Measurements from ENCODE around the gene ABCC9. TPM values are rescaled to one million over a fixed set of nuclear protein-coding genes. Genes with fewer than 3 reads are reported as not detected.

Gene ABCC9
- total RNA-seq, 3 donors from 2014 or later (not counting 1 experiment from before 2014, with no cell fraction given), result 0.02 to 0.05 TPM; not detected in 1

DNA sequence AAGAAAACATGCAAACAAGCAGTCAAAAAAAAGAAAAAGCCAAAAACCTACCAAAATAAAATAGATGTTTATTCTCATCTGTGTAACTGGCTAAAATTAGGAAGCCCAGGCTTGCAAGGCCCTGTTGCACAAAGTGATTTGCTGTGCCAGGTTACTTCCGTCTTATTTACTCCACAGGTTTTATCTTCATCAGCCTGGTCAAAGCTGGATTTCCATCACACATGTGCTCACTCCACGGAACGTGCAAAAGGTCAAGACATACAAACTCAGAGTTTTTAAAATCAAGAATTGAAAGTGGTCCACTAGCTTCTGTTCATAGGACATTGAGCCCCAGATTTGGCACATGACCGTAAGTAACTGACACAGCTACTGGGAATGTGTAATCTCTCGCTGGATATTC, 181.5 kb downstream of the ABCC9 start:
- Mint-ChIP-seq H3K27ac (no peak overlapping the region), H3K27me3 (ENCODE audit: low read depth in 2 of 2) (no peaks in the 10 kb centered on the region), H3K9me3 (peaks cover 2 to 4% of the 10 kb centered on the region in 2 donors), H3K4me3 (no peak overlapping the region), H3K4me1 (no peaks in the 10 kb centered on the region), H3K36me3 (no peaks in the 10 kb centered on the region)
- Histone ChIP-seq H3K9me3 (ENCODE audit: control insufficient read depth, insufficient read depth, low read length) (no peaks in the 10 kb centered on the region), H3K27ac (ENCODE audit: low read length) (no peak overlapping the region), H3K36me3 (ENCODE audit: control insufficient read depth, insufficient read depth, low read length) (no peaks in the 10 kb centered on the region), H3K4me1 (ENCODE audit: control insufficient read depth, insufficient read depth, low read length) (no peaks in the 10 kb centered on the region), H3K4me3 (ENCODE audit: low read length) (no peak overlapping the region), H3K27me3 (ENCODE audit: control insufficient read depth, insufficient read depth, low read length) (no peaks in the 10 kb centered on the region)
- intact Hi-C loops (cut with micrococcal nuclease), result no loop called here
- TF ChIP-seq, protein P1, sequence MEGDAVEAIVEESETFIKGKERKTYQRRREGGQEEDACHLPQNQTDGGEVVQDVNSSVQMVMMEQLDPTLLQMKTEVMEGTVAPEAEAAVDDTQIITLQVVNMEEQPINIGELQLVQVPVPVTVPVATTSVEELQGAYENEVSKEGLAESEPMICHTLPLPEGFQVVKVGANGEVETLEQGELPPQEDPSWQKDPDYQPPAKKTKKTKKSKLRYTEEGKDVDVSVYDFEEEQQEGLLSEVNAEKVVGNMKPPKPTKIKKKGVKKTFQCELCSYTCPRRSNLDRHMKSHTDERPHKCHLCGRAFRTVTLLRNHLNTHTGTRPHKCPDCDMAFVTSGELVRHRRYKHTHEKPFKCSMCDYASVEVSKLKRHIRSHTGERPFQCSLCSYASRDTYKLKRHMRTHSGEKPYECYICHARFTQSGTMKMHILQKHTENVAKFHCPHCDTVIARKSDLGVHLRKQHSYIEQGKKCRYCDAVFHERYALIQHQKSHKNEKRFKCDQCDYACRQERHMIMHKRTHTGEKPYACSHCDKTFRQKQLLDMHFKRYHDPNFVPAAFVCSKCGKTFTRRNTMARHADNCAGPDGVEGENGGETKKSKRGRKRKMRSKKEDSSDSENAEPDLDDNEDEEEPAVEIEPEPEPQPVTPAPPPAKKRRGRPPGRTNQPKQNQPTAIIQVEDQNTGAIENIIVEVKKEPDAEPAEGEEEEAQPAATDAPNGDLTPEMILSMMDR (IDR thresholded peaks at IDR 0.05), result no peak
- ATAC-seq (no peak), DNase-seq (no peak)
- WGBS (ENCODE audit: insufficient coverage), result 92% methylated on average over 5 of the region's 5 CpGs

- no peaks in the 10 kb centered on the region for H3K4me1 ChIP-seq (ENCODE audit: control insufficient read depth, insufficient read depth, low read length)
- Mint-ChIP-seq H3K9me3 (peaks cover 2 to 5% of the 10 kb centered on the region in 2 donors), H3K27ac (no peak overlapping the region), H3K27me3 (ENCODE audit: low read depth in 2 of 2) (no peaks in the 10 kb centered on the region), H3K4me1 (no peaks in the 10 kb centered on the region), H3K4me3 (no peak overlapping the region), H3K36me3 (no peaks in the 10 kb centered on the region)
- no peak for ATAC-seq
- TF ChIP-seq, protein P1 (IDR thresholded peaks at IDR 0.05), result no peak
- intact Hi-C loops (cut with micrococcal nuclease), result no loop called here
- no peaks in the 10 kb centered on the region for H3K36me3 ChIP-seq (ENCODE audit: control insufficient read depth, insufficient read depth, low read length)
- WGBS (ENCODE audit: insufficient coverage), result 85% methylated on average over 2 of the region's 2 CpGs
- no peaks in the 10 kb centered on the region for H3K9me3 ChIP-seq (ENCODE audit: control insufficient read depth, insufficient read depth, low read length)
- H3K27ac ChIP-seq (ENCODE audit: low read length), result no peak overlapping the region
- no peak for DNase-seq
- no peaks in the 10 kb centered on the region for H3K27me3 ChIP-seq (ENCODE audit: control insufficient read depth, insufficient read depth, low read length)
- no peak overlapping the region for H3K4me3 ChIP-seq (ENCODE audit: low read length)
These were observed 183.5 kb downstream of the ABCC9 start for GRCh38 chr12:21757735-21758134.

DNA sequence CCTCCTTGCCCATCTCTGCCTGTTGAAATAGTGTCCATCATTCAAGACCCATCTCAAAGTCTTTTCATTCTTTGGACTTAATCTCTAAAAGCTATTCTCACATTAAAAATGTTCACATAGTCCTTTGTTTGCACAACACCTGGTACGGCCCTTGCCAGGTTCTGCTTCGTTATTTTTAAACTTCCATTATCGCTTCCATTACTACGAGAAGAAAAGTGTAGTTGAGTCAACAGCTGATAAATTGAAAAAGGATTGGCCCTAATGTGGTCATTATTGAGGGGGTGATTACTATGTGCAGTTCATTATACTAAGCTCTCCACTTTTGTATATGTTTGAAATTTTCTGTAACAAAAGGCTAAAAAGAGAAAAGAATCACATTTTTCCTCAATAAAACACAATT, 184.5 kb downstream of the ABCC9 start:
- no peak overlapping the region for H3K27ac Mint-ChIP-seq
- TF ChIP-seq, protein P1 (IDR thresholded peaks at IDR 0.05), result no peak
- H3K27ac ChIP-seq (ENCODE audit: low read length), result no peak overlapping the region
- no peaks in the 10 kb centered on the region for H3K9me3 ChIP-seq (ENCODE audit: control insufficient read depth, insufficient read depth, low read length)
- H3K4me1 Mint-ChIP-seq, result no peaks in the 10 kb centered on the region
- no peaks in the 10 kb centered on the region for H3K36me3 Mint-ChIP-seq
- H3K36me3 ChIP-seq (ENCODE audit: control insufficient read depth, insufficient read depth, low read length), result no peaks in the 10 kb centered on the region
- DNase-seq, result no peak
- ATAC-seq, result no peak
- H3K27me3 Mint-ChIP-seq (ENCODE audit: low read depth in 2 of 2), result no peaks in the 10 kb centered on the region
- H3K4me1 ChIP-seq (ENCODE audit: control insufficient read depth, insufficient read depth, low read length), result no peaks in the 10 kb centered on the region
- 97% methylated on average over 4 of the region's 4 CpGs for WGBS (ENCODE audit: insufficient coverage)
- H3K27me3 ChIP-seq (ENCODE audit: control insufficient read depth, insufficient read depth, low read length), result no peaks in the 10 kb centered on the region
- H3K4me3 Mint-ChIP-seq, result no peak overlapping the region
- H3K9me3 Mint-ChIP-seq, result peaks cover 2 to 5% of the 10 kb centered on the region in 2 donors
- H3K4me3 ChIP-seq (ENCODE audit: low read length), result no peak overlapping the region
- intact Hi-C loops (cut with micrococcal nuclease), result no loop called here

DNA sequence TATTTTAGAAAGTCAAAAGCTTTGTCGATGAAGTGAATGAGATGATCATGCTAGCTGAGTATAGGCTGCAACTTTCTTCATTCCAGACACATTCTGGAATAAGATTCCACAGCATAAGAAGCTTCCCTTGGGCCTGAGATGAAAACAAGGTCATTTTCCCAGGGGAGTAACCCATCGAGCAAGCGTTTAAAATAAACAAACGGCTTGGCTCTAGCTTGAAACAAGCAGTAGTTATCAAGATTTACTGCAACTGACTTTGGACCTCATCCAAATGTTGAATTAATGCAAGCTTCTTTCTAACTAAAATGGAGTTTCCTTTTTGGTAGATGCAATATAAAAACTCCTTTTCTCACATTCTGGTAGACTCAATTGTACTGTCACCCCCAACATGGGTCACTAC, 189.7 kb downstream of the ABCC9 start:
- H3K9me3 ChIP-seq (ENCODE audit: control insufficient read depth, insufficient read depth, low read length), result no peaks in the 10 kb centered on the region
- no peaks in the 10 kb centered on the region for H3K4me1 Mint-ChIP-seq
- intact Hi-C loops (cut with micrococcal nuclease), result no loop called here
- no peaks in the 10 kb centered on the region for H3K36me3 Mint-ChIP-seq
- H3K4me3 ChIP-seq (ENCODE audit: low read length), result no peak overlapping the region
- no peak overlapping the region for H3K4me3 Mint-ChIP-seq
- TF ChIP-seq, protein P1 (IDR thresholded peaks at IDR 0.05), result no peak
- H3K27ac ChIP-seq (ENCODE audit: low read length), result no peak overlapping the region
- no peak for ATAC-seq
- no peak overlapping the region for H3K27ac Mint-ChIP-seq
- H3K9me3 Mint-ChIP-seq, result peaks cover 5 to 6% of the 10 kb centered on the region in 2 donors
- 50% methylated on average over 4 of the region's 4 CpGs for WGBS (ENCODE audit: insufficient coverage)
- no peaks in the 10 kb centered on the region for H3K27me3 ChIP-seq (ENCODE audit: control insufficient read depth, insufficient read depth, low read length)
- no peaks in the 10 kb centered on the region for H3K36me3 ChIP-seq (ENCODE audit: control insufficient read depth, insufficient read depth, low read length)
- no peaks in the 10 kb centered on the region for H3K4me1 ChIP-seq (ENCODE audit: control insufficient read depth, insufficient read depth, low read length)
- DNase-seq, result no peak
- H3K27me3 Mint-ChIP-seq (ENCODE audit: low read depth in 2 of 2), result no peaks in the 10 kb centered on the region

All from natural killer cell (primary cell).